Muscle layer of colon (tissue), 2 donors: ENCODE results near the gene HPS1.

Experiments used
- H3K27ac ChIP-seq: one replicate; pipeline ENCODE4 v1.7.0; 2013; ENCODE audit warnings: low read depth, mild to moderate bottlenecking, low read length, moderate library complexity
- H3K27me3 ChIP-seq, 2 donors: one replicate each; pipeline ENCODE4 v1.7.0; 2013; ENCODE audit warnings: low read length in 2 of 2, mild to moderate bottlenecking in 2 of 2; ENCODE audit not compliant: insufficient read depth in 2 of 2, control insufficient read depth in 1 of 2
- H3K36me3 ChIP-seq: one replicate; pipeline ENCODE4 v1.7.0; 2013; ENCODE audit warnings: mild to moderate bottlenecking, low read length; ENCODE audit not compliant: insufficient read depth
- H3K4me1 ChIP-seq: one replicate; pipeline ENCODE4 v1.7.0; 2013; ENCODE audit warnings: mild to moderate bottlenecking, low read length; ENCODE audit not compliant: insufficient read depth
- H3K4me3 ChIP-seq, 2 donors: one replicate each; pipeline ENCODE4 v1.7.0; 2013; ENCODE audit warnings: low read length in 2 of 2, low read depth in 1 of 2, mild to moderate bottlenecking in 1 of 2, moderate library complexity in 1 of 2
- H3K9ac ChIP-seq: one replicate; pipeline ENCODE4 v1.7.0; 2013; ENCODE audit warnings: low read length
- H3K9me3 ChIP-seq: one replicate; pipeline ENCODE4 v1.7.0; 2013; ENCODE audit warnings: mild to moderate bottlenecking, low read length
- donor health status: abdominal sarcoma.
- donor health status: Adenocarcinoma of cecum.

Gene HPS1

DNA sequence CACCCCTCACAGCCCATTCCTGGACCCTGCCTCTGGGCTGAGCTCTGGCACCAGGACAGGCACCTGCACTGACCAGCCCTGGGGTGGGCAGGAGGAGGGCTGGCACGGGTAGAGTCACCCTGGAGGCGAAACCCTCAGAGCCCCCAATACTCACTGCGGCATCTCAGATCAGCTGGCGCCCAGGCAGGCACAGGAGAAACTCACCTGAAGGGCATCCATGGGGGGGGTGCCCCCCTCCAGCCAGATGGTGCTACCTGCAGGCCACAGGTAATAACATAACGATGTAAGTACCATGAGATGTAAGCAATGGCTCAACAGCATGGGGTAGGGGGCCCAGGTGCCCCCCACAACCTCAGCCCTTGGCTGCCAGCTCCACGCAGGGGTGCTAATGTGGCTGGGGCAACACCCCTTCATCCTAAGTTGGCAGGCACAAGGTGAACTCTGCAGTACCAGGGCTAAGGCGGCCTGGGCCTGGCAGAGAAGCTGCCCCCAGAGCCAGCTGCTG, 19.7 kb downstream of the HPS1 start:
- no peak overlapping the region for H3K9ac ChIP-seq
- no peaks in the 10 kb centered on the region for H3K27me3 ChIP-seq
- peaks cover 30% of the 10 kb centered on the region for H3K36me3 ChIP-seq
- H3K9me3 ChIP-seq: no peaks in the 10 kb centered on the region
- no peak overlapping the region for H3K27ac ChIP-seq
- H3K4me3 ChIP-seq: no peak overlapping the region
- H3K4me1 ChIP-seq: no peaks in the 10 kb centered on the region

DNA sequence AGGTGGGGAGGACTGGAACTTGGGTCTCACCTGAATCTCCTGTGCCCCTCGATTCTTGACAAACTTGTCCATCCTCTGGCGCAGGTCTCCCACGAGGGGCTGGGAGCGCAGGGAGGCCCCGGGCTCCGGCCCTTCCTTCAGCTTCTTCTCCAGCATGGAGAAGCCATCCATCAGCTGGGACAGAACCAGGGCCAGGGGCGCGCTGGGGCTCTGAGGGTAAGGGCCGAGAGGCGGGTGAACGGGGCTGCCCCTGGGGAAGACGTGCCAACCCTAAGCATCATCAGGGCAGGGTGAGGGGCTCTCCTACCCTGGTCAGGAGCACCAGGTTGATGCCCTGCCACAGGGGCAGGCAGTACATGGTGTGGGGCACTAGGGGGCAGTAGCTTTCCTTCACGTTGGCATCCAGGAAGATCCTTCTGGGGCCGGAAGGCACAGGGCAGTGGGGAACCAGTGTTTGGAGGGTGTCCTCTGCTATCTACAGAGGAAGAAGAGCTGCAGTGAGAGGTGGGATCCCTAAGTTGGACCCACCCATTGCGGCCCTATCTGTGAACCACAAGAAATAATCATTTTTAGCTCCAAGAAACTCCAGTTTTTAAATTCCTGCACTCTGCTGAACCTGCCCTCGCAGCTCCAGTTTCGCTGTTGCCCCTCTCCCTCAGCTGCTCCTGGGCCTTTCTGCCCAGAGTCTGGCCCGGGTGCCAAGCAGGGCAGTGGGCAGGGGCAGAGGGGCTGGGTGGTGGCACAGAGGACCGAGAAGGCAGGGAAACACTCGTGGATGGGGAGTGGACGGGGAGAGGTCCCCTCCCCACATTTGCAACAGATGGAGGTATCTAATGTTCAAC, 21.0 kb downstream of the HPS1 start:
- no peak overlapping the region for H3K27ac ChIP-seq
- H3K4me3 ChIP-seq: no peak overlapping the region
- H3K9ac ChIP-seq: no peak overlapping the region
- H3K27me3 ChIP-seq: no peaks in the 10 kb centered on the region
- H3K36me3 ChIP-seq: peaks cover 30% of the 10 kb centered on the region
- no peaks in the 10 kb centered on the region for H3K4me1 ChIP-seq
- H3K9me3 ChIP-seq: no peaks in the 10 kb centered on the region

DNA sequence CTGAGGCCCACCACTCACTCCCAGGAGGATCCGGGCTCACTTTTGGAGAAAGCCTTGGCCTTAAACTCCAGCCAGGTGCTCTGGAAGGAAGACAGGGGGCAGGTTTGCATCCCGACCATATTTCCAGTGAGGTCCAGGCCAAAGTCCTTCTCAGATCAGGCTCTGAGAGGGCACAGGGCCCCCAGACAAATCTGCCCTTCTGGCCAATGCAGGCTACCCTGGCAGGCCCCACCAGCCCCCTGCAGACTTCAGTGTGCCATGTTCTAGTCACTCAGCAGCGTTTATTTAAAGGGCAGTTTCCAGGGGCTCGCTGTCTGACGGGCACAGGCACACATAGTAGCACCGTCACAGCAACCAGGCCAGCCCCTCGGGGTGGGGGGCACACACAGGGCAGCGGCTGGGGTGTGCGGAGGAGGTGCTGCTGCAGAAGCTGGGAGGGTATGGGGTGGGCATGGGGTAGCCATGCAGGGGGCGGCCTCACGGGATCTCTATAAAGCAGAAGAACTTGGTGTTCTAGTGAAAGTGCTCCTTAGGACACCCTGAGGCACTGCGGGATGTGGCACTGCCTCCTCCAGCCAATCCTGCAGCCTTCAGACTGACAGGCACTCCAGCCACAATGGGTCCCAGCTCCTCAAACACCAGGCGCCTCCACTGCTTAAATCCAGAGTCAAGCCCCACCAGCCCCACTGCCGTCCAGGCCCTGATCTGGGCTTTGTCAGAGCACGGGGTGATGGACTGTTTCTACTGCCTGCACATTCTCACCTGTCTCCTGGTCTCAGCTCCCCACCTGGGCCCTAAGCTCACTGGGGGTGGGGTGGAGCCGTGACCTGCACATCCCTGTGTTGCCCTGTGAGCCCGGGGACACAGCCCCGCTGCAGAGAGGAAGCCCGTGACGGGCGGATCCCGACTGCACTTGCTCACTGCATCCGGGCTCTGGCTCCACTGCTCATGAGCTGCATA, 22.2 kb downstream of the HPS1 start:
- H3K27me3 ChIP-seq: no peaks in the 10 kb centered on the region
- H3K9me3 ChIP-seq: no peaks in the 10 kb centered on the region
- no peak overlapping the region for H3K4me3 ChIP-seq
- H3K27ac ChIP-seq: no peak overlapping the region
- H3K36me3 ChIP-seq: peaks cover 25% of the 10 kb centered on the region
- H3K4me1 ChIP-seq: no peaks in the 10 kb centered on the region
- H3K9ac ChIP-seq: no peak overlapping the region

DNA sequence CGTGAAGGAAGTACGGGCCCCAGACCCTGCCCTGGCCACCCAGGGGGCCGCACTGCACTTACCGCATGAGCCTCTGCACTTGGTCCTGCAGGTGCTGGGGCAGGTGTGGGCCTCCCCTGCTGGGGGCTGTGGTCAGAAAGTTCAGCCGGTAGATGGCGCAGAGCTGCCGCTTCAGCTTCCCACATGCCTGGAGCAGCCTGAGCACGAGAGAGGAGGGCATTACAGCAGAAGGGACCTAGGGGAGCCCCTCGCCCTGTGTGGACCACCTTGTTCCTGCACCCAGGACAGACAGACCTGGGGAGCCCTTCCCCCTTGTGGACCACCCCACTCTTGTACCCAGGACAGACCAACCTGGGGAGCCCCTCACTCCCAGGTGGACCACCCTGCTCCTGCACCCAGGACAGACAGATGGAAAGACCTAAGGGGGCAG, 23.0 kb downstream of the HPS1 start:
- H3K36me3 ChIP-seq: peaks cover 30% of the 10 kb centered on the region

DNA sequence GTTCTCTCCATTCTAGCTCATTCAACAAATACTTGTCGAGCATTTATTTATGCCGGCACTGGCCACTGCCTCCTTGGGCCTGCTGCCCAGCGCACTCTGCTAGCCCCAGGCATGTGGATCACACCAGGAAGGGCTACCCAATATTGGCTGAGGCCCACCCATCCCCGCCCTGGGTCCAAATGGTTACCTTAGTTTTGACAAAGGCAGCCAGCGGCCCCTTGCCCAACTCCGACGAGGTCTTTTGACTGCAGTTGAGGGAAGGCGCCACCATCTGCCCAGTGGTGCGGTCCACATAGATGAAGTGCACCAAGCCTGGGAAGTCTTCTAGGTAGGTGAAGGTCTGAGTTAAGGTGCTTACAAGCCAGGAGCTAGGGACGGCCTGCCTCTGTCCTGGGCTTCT, 24.6 kb downstream of the HPS1 start:
- H3K36me3 ChIP-seq: peaks cover 36% of the 10 kb centered on the region
- no peaks in the 10 kb centered on the region for H3K9me3 ChIP-seq
- H3K4me1 ChIP-seq: no peaks in the 10 kb centered on the region
- H3K9ac ChIP-seq: no peak overlapping the region
- H3K27me3 ChIP-seq: no peaks in the 10 kb centered on the region
- H3K27ac ChIP-seq: no peak overlapping the region
- no peak overlapping the region for H3K4me3 ChIP-seq

More for the DNA sequence above, 23.0 kb downstream of the HPS1 start:
- Histone ChIP-seq H3K27ac (no peak overlapping the region), H3K4me1 (no peaks in the 10 kb centered on the region), H3K9me3 (no peaks in the 10 kb centered on the region), H3K9ac (no peak overlapping the region), H3K4me3 (no peak overlapping the region), H3K27me3 (no peaks in the 10 kb centered on the region)

DNA sequence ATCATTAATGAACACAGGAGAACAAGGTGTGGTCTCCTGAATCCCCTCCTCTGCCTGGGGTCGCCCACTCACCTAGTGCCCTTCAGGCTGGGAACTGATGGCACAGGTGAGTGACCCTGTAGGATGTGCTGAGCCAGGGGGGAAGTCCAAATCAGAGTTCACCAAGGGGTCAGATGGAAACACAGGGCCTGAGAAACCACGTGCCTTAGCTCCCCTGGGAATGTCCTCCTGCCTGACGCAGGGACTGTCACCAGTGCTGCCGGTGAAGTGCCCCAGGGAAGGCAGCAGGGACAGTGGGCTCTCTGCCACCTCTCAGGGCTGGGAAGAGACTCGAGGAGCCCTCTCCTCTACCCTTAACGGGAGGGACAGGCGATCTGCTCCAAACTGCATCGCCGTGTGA, 25.9 kb downstream of the HPS1 start:
- no peaks in the 10 kb centered on the region for H3K27me3 ChIP-seq
- H3K9me3 ChIP-seq: no peaks in the 10 kb centered on the region
- H3K36me3 ChIP-seq: peaks cover 37% of the 10 kb centered on the region
- H3K27ac ChIP-seq: no peak overlapping the region
- no peak overlapping the region for H3K4me3 ChIP-seq
- H3K4me1 ChIP-seq: peaks cover 2% of the 10 kb centered on the region
- H3K9ac ChIP-seq: no peak overlapping the region

DNA sequence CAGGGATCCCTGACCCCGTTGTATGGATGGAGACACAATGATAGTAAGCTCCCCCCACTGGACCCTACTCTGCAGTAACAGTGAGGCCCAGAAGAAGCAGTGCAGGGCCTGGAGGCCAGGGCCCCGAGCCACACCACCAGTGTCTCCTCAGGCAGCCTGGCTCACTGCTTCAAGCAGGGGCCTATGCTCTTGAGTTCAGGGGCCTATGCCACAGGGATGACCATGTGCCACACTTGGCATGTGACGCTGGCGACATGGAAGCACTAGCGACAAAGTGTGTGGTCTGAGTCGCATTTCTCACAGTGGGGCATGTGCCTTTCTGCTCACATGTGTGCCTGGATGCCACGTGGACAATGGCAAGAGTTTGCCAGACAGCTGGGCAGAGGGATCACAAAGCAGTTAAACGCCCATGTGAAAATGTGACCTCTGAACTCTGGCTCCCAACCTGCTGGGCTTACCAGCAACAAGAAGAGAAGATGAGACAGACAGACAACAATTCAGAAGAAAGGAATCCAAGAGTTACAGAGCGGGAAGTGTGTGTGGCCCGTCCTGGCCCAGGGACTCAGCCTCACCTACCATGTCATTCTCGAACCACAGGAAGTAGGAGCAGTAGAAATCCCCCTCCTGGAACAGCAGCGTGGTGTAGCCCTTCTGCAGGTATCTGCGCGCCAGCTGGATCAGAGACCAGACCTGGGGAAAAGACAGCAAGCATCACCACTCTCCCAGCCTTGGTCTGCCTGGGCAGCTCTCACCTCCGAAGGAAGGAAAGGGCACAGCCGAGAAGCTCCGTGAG, 27.1 kb downstream of the HPS1 start:
- Histone ChIP-seq H3K27ac (no peak overlapping the region), H3K36me3 (peaks cover 37% of the 10 kb centered on the region), H3K9ac (no peak overlapping the region)

DNA sequence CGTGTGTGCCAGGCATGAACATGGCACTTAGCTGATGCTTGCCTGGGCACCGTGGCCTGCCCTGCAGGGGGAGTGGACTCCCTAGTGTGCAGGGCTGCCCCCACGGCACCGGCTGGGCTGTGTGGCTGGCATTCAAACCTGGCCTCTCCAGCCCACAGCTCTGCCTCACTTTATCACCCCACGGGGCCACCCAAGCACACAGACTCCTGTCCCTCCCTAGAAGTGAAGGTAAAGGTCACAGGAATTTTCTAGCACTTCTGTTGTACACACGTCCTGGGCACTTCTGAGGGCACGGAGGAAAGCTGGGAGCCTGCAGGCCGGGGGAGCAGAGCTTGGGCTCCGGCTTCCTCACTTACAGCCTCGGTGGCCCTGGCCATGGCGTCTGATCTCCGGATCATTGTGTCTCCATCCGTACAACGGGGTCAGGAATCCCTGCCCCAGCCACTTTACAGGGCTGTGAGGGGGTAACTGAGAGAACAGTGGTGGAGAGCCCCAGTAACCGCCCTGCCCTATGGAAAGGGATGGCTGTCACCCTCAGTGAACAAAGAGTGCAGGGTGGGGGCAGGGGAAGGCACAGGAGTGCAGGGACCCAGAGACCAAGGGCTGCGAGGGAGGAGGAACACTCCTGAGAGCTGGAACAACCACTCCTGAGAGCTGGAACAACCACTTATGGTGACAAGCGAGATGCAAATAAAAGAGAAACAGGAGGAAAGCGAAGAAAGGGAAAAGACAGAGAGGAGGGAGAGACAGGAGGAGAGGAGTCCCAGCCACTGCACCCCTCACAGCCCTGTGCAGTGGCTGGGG, 27.9 kb downstream of the HPS1 start:
- H3K27me3 ChIP-seq: no peaks in the 10 kb centered on the region
- no peaks in the 10 kb centered on the region for H3K9me3 ChIP-seq
- no peak overlapping the region for H3K9ac ChIP-seq
- H3K4me1 ChIP-seq: peaks cover 18% of the 10 kb centered on the region
- no peak overlapping the region for H3K27ac ChIP-seq
- no peak overlapping the region for H3K4me3 ChIP-seq
- H3K36me3 ChIP-seq: peaks cover 37% of the 10 kb centered on the region

More for the DNA sequence above, 27.1 kb downstream of the HPS1 start:
- no peaks in the 10 kb centered on the region for H3K27me3 ChIP-seq
- no peak overlapping the region for H3K4me3 ChIP-seq
- peaks cover 11% of the 10 kb centered on the region for H3K4me1 ChIP-seq
- H3K9me3 ChIP-seq: no peaks in the 10 kb centered on the region

DNA sequence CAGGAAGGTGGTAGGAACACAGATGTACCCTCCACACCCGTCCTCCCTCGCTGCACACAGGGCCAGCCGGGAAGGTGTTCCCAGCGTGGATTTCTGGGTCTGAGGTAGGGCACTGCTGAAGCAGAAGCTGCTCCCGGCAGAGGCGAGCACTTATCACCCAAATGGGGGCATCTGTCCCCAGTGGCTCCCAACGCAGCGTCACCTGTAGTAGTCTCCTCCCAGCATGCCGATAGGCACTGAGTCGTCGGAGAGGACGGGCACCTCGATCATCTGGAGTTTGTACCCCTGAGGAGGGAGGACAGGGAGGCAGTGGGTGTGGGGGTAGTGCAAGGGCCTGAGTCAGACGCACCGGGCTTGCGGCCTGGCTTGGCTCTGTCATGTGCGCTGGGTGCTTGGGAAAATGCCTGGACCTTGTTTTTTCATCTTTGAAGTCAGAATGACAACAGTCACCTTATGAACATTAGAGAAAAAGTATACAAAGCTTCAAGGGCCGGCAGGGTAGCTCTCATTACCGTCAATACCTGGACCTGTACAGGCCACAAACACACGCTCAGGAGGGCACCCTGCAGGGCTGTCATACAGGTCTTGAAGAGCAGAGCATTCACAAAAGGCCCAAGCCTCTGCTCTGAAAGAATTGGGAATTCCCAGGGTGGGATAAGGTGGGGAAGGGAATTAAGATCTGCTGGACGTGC, 28.6 kb downstream of the HPS1 start:
- H3K36me3 ChIP-seq: peaks cover 37% of the 10 kb centered on the region

DNA sequence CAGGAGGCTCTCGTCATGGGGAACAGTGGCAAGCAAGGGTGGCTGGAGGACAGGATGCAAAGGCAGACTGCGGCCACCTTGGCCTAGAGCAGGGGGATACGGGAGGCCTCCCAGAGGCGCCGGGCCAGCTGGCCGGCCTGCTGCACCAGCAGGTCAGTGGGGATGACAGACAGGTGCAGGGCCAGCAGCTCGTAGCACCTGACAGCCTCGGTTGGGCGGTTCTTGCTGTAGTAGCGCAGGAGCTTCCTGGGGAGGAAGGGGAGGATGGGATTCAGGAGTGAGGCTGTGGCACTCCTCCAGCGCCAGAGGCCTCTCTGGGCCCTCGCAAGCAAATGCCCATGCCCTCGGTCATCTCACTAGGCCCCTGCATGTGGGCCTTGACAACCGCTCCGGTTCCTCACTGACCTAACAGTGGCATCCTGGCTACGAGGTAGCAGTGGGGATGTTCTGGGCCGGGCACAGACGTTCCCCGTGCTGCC, 29.2 kb downstream of the HPS1 start:
- H3K9ac ChIP-seq: no peak overlapping the region
- peaks cover 37% of the 10 kb centered on the region for H3K36me3 ChIP-seq
- H3K9me3 ChIP-seq: no peaks in the 10 kb centered on the region
- no peak overlapping the region for H3K27ac ChIP-seq
- peaks cover 18% of the 10 kb centered on the region for H3K4me1 ChIP-seq
- no peak overlapping the region for H3K4me3 ChIP-seq
- H3K27me3 ChIP-seq: no peaks in the 10 kb centered on the region

More for the DNA sequence above, 28.6 kb downstream of the HPS1 start:
- Histone ChIP-seq H3K4me1 (peaks cover 18% of the 10 kb centered on the region), H3K9ac (no peak overlapping the region), H3K4me3 (no peak overlapping the region), H3K27ac (no peak overlapping the region), H3K27me3 (no peaks in the 10 kb centered on the region), H3K9me3 (no peaks in the 10 kb centered on the region)
